CD8-positive, alpha-beta memory T cell (primary cell): Measurements from ENCODE around the gene RSU1. TPM values are rescaled to one million over a fixed set of nuclear protein-coding genes. Genes with fewer than 3 reads are reported as not detected.

Experiments
- CTCF ChIA-PET: fragments of 350-600 bp; sonication (Branson Sonifier 250); formaldehyde crosslinking; loops from one replicate; lab custom pipeline; 2021; ENCODE audit warnings: antibody characterized with exemption; lab: Charles Lee
- POLR2A ChIA-PET: fragments of 350-600 bp; sonication (Branson Sonifier 250); formaldehyde crosslinking; loops from one replicate; lab custom pipeline; 2021; ENCODE audit warnings: antibody characterized with exemption; lab: Charles Lee
- DNase-seq, 5 donors: peaks; one replicate each; pipeline versions ENCODE4 v3.0.0 to v3.0.0-alpha.2; 2020 to 2022; ENCODE audit warnings: mixed read lengths in 1 of 5
- H3K27ac ChIP-seq: one replicate; pipeline ENCODE4 v1.7.0; 2013; ENCODE audit warnings: low read depth, mild to moderate bottlenecking, low read length, moderate library complexity
- H3K27me3 ChIP-seq: 2 replicates; pipeline ENCODE4 v1.7.0; 2013; ENCODE audit warnings: low read length, mild to moderate bottlenecking; ENCODE audit not compliant: insufficient read depth, poor library complexity, severe bottlenecking
- H3K36me3 ChIP-seq: 2 replicates; pipeline ENCODE4 v1.7.0; 2013; ENCODE audit warnings: mild to moderate bottlenecking, low read length, moderate library complexity; ENCODE audit not compliant: insufficient read depth
- H3K4me1 ChIP-seq: 2 replicates; pipeline ENCODE4 v1.7.0; 2013; ENCODE audit warnings: mild to moderate bottlenecking, low read length, moderate library complexity; ENCODE audit not compliant: insufficient read depth
- H3K4me3 ChIP-seq: 2 replicates; pipeline ENCODE4 v1.7.0; 2013; ENCODE audit warnings: mild to moderate bottlenecking, low read length
- H3K9me3 ChIP-seq: 2 replicates; pipeline ENCODE4 v1.7.0; 2013; ENCODE audit warnings: mild to moderate bottlenecking, low read length
- H3K27ac Mint-ChIP-seq, 8 donors: one replicate each; pipeline ENCODE4 v1.8.0; 2020 to 2021; ENCODE audit warnings: mixed read lengths in 8 of 8, mild to moderate bottlenecking in 6 of 8, inconsistent platforms in 3 of 8, moderate library complexity in 3 of 8
- H3K27me3 Mint-ChIP-seq, 2 donors: one replicate each; pipeline ENCODE4 v1.8.0; 2020 to 2021; ENCODE audit warnings: mixed read lengths in 2 of 2, mild to moderate bottlenecking in 1 of 2, moderate library complexity in 1 of 2
- H3K36me3 Mint-ChIP-seq, 3 donors: one replicate each; pipeline ENCODE4 v1.8.0; 2020 to 2021; ENCODE audit warnings: mixed read lengths in 3 of 3, inconsistent platforms in 1 of 3, mild to moderate bottlenecking in 1 of 3
- H3K4me1 Mint-ChIP-seq, 3 donors: one replicate each; pipeline ENCODE4 v1.8.0; 2020 to 2021; ENCODE audit warnings: mixed read lengths in 3 of 3, inconsistent platforms in 1 of 3, mild to moderate bottlenecking in 1 of 3
- H3K4me3 Mint-ChIP-seq, 7 donors: one replicate each; pipeline ENCODE4 v1.8.0; 2020 to 2021; ENCODE audit warnings: mixed read lengths in 7 of 7, mild to moderate bottlenecking in 6 of 7, moderate library complexity in 4 of 7, inconsistent platforms in 2 of 7
- H3K9me3 Mint-ChIP-seq, 5 donors: one replicate each; pipeline ENCODE4 v1.8.0; 2020 to 2022; ENCODE audit warnings: mixed read lengths in 5 of 5, mild to moderate bottlenecking in 3 of 5, moderate library complexity in 2 of 5, inconsistent platforms in 1 of 5
- polyA plus RNA-seq: library from polyadenylated mRNA; unstranded; fragments of 300-500 nt; fragmentation: Illumina TruSeq; gene quantifications from one replicate; pipeline ENCODE4 v1.2.3, GENCODE V29; 2021
- total RNA-seq, 2 experiments: library from RNA; stranded (reverse); gene quantifications; one replicate each; pipeline ENCODE4 v1.2.3, GENCODE V29; 2021

The RSU1 gene
- total and polyA plus RNA-seq, 3 experiments from 2014 or later: 66.4 to 132 (median 68.5) TPM

- Mint-ChIP-seq H3K27ac (no peak overlapping the region), H3K36me3 (no peaks in the 10 kb centered on the region), H3K9me3 (peaks cover 0 to 9% (median 2%) of the 10 kb centered on the region in 5 donors), H3K27me3 (peaks cover 11 to 31% of the 10 kb centered on the region in 2 donors), H3K4me3 (no peak overlapping the region), H3K4me1 (peaks cover 0 to 3% (median 0%) of the 10 kb centered on the region in 3 donors)
- Histone ChIP-seq H3K4me1 (no peaks in the 10 kb centered on the region), H3K4me3 (no peak overlapping the region), H3K27ac (no peak overlapping the region), H3K9me3 (no peaks in the 10 kb centered on the region), H3K36me3 (no peaks in the 10 kb centered on the region), H3K27me3 (no peaks in the 10 kb centered on the region)
- no peak for DNase-seq
- ChIA-PET CTCF (interaction anchor here (0.8 kb wide), 1 partner anchor 85 kb away, joined by 3 read pairs; no protein-coding TSS in a partner anchor), POLR2A (no interaction called here)
Observed at GRCh38 chr10:16583382-16583781, 233.8 kb downstream of the RSU1 start.

- Histone ChIP-seq H3K27ac (no peak overlapping the region), H3K4me3 (no peak overlapping the region), H3K27me3 (no peaks in the 10 kb centered on the region), H3K4me1 (no peaks in the 10 kb centered on the region), H3K9me3 (no peaks in the 10 kb centered on the region), H3K36me3 (no peaks in the 10 kb centered on the region)
- Mint-ChIP-seq H3K4me1 (peaks cover 0 to under 1% (median 0%) of the 10 kb centered on the region in 3 donors), H3K4me3 (no peak overlapping the region), H3K9me3 (peaks cover 0 to 7% (median 2%) of the 10 kb centered on the region in 5 donors), H3K27ac (no peak overlapping the region), H3K27me3 (peaks cover 11 to 36% of the 10 kb centered on the region in 2 donors), H3K36me3 (no peaks in the 10 kb centered on the region)
- ChIA-PET POLR2A (no interaction called here), CTCF (no interaction called here)
- no peak for DNase-seq
Observed at GRCh38 chr10:16581202-16581601, 236.0 kb downstream of the RSU1 start.

- CTCF ChIA-PET: no interaction called here
- no peak overlapping the region for H3K4me3 ChIP-seq
- H3K27ac Mint-ChIP-seq: no peak overlapping the region
Observed at GRCh38 chr10:16570731-16571130, 246.5 kb downstream of the RSU1 start.

DNA sequence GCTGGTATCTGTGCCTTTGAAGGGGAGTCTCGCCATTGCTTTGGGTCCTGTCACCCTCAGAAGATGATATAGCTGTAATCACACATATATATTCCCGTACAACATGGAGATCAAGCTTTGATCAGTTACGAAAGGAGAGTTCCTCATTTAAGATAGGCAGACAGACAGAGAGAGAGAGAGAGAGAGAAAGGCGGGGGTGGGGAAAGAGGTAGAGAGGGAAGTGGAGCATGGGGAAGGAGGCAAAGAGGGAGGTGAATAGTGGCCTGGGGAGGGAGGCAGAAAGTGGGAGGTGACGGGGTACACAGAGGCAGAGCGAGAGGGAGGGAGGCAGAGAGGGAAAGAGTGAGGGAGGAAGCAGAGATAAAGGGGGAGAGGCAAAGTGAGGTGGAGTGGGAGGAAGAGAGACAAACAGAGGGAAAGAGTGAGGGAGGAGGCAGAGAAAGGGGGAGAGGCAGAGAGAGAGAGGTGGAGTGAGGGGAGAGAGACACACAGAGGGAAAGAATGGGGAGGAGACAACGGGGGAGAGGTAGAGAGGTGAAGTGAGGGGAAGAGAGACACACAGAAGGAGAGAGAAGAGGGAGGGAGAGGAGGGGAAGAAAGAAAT lies 250.9 kb downstream of the RSU1 start:
- CTCF ChIA-PET: no interaction called here
- POLR2A ChIA-PET: no interaction called here
- Histone ChIP-seq H3K4me1 (no peaks in the 10 kb centered on the region), H3K4me3 (no peak overlapping the region), H3K27ac (no peak overlapping the region), H3K36me3 (no peaks in the 10 kb centered on the region), H3K9me3 (no peaks in the 10 kb centered on the region), H3K27me3 (no peaks in the 10 kb centered on the region)
- Mint-ChIP-seq H3K9me3 (peaks cover 0 to 4% (median 1%) of the 10 kb centered on the region in 5 donors), H3K36me3 (peaks cover 0 to 3% (median 0%) of the 10 kb centered on the region in 3 donors), H3K4me3 (no peak overlapping the region), H3K27ac (no peak overlapping the region), H3K4me1 (peaks cover 4 to 7% (median 6%) of the 10 kb centered on the region in 3 donors), H3K27me3 (peaks cover 13 to 32% of the 10 kb centered on the region in 2 donors)
- DNase-seq: no peak

More at GRCh38 chr10:16570731-16571130, 246.5 kb downstream of the RSU1 start:
- Mint-ChIP-seq H3K27me3 (peaks cover 9 to 26% of the 10 kb centered on the region in 2 donors), H3K4me3 (peak overlapping the region in 3 of 7 donors; percentile 55 to 72 (median 65)), H3K9me3 (peaks cover 0 to 6% (median 0%) of the 10 kb centered on the region in 5 donors), H3K36me3 (no peaks in the 10 kb centered on the region), H3K4me1 (peaks cover 4 to 7% (median 6%) of the 10 kb centered on the region in 3 donors)
- Histone ChIP-seq H3K27ac (no peak overlapping the region), H3K27me3 (no peaks in the 10 kb centered on the region), H3K4me1 (no peaks in the 10 kb centered on the region), H3K9me3 (no peaks in the 10 kb centered on the region), H3K36me3 (no peaks in the 10 kb centered on the region)
- DNase-seq: no peak
- POLR2A ChIA-PET: no interaction called here

DNA sequence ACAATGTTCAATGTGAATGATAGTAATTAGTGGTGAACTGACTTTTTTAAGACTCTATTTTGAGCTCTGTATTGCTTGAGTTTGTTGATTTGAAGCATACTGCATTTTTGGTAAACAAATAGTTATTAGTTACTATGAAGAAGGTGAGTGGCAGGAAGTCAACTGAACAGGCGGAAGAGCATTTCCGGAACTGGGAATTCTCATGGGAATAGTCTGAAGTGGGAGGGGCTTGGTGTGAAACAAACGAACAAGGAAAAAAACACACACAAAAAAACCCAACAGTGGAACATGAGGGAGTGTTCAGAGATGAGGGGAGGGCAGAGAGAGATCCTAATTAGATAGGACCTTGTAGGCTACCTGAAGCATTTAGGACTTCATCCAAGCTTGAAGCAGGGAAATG lies 251.6 kb downstream of the RSU1 start:
- Mint-ChIP-seq H3K4me1 (peaks cover 2 to 3% (median 3%) of the 10 kb centered on the region in 3 donors), H3K27ac (peak overlapping the region in 1 of 8 donors; percentile 28), H3K9me3 (peaks cover 0 to 4% (median 1%) of the 10 kb centered on the region in 5 donors), H3K4me3 (no peak overlapping the region), H3K27me3 (peaks cover 9 to 35% of the 10 kb centered on the region in 2 donors), H3K36me3 (peaks cover 0 to 4% (median 0%) of the 10 kb centered on the region in 3 donors)
- no peak overlapping the region for H3K4me3 ChIP-seq
- H3K36me3 ChIP-seq: no peaks in the 10 kb centered on the region
- no peaks in the 10 kb centered on the region for H3K4me1 ChIP-seq
- CTCF ChIA-PET: no interaction called here
- DNase-seq: no peak
- no peaks in the 10 kb centered on the region for H3K27me3 ChIP-seq
- H3K27ac ChIP-seq: no peak overlapping the region
- POLR2A ChIA-PET: no interaction called here
- no peaks in the 10 kb centered on the region for H3K9me3 ChIP-seq

DNA sequence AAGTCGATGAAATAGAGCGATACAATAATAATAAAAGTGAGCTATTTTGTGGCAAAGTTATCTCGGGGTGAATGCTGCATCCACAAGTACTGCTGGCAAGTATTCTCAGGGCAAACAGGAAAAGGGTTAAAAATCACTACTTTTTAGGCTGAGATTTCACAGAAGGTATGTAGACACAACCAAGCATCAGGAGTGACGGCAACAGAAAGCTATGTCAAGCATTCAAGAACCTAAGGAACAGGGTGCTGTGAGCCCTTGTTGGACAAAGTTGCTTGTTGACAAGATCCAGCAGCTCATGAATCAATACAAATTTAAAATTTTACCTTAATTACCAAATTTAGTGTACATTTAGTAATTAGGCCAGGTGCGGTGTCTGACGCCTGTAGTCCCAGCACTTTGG lies 254.3 kb downstream of the RSU1 start:
- H3K27ac ChIP-seq: no peak overlapping the region
- no peaks in the 10 kb centered on the region for H3K36me3 ChIP-seq
- no peak overlapping the region for H3K4me3 ChIP-seq
- ChIA-PET CTCF (no interaction called here), POLR2A (no interaction called here)
- H3K27me3 Mint-ChIP-seq: peaks cover 23 to 56% of the 10 kb centered on the region in 2 donors
- H3K9me3 ChIP-seq: no peaks in the 10 kb centered on the region
- no peaks in the 10 kb centered on the region for H3K27me3 ChIP-seq
- H3K9me3 Mint-ChIP-seq: peaks cover 0 to 6% (median 2%) of the 10 kb centered on the region in 5 donors
- no peak overlapping the region for H3K27ac Mint-ChIP-seq
- no peak overlapping the region for H3K4me3 Mint-ChIP-seq
- DNase-seq: no peak
- no peaks in the 10 kb centered on the region for H3K4me1 Mint-ChIP-seq
- H3K4me1 ChIP-seq: no peaks in the 10 kb centered on the region
- peaks cover 0 to 7% (median 0%) of the 10 kb centered on the region in 3 donors for H3K36me3 Mint-ChIP-seq

DNA sequence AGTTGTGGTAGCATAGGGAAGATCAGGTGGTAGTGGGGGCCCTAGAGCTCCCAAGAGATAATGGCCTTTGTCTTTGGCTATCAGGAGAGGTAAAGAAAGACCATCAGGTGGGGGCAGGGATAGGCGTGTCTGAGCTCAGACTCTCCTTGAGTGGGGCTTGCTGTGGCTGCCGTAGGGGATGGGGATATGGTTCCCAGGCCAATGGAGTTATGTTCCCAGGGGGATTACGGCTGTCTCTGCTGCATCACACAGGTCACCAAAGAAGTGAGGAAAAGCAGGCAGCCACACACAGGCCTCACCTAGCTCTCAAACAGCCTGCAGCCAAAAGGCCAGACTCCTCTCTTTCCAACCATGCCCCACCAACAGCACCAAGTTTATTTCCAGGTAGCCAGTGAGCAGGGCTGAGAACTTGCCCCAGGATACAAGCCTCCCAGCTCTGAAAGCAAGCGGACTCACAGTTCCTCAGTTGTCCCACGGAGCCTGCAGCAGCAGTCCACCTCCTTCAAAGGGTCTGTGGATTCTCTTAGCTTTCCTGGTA lies 257.9 kb downstream of the RSU1 start:
- H3K4me1 Mint-ChIP-seq: no peaks in the 10 kb centered on the region
- H3K4me3 ChIP-seq: no peak overlapping the region
- peaks cover 0 to 6% (median 2%) of the 10 kb centered on the region in 5 donors for H3K9me3 Mint-ChIP-seq
- peaks cover 0 to 7% (median 0%) of the 10 kb centered on the region in 3 donors for H3K36me3 Mint-ChIP-seq
- no peak for DNase-seq
- ChIA-PET POLR2A (no interaction called here), CTCF (interaction anchor here (0.7 to 1.9 kb wide), 2 partner anchors 13 to 14 kb away, joined by 3 to 4 read pairs; no protein-coding TSS in a partner anchor)
- H3K9me3 ChIP-seq: no peaks in the 10 kb centered on the region
- no peak overlapping the region for H3K27ac Mint-ChIP-seq
- H3K27me3 ChIP-seq: no peaks in the 10 kb centered on the region
- no peak overlapping the region for H3K4me3 Mint-ChIP-seq
- peaks cover 18 to 70% of the 10 kb centered on the region in 2 donors for H3K27me3 Mint-ChIP-seq
- H3K36me3 ChIP-seq: no peaks in the 10 kb centered on the region
- no peak overlapping the region for H3K27ac ChIP-seq
- H3K4me1 ChIP-seq: no peaks in the 10 kb centered on the region

GRCh38 chr10:16547973-16548372 lies 269.3 kb downstream of the RSU1 start:
- POLR2A ChIA-PET: no interaction called here
- Mint-ChIP-seq H3K27me3 (peaks cover 6 to 32% of the 10 kb centered on the region in 2 donors), H3K4me3 (no peak overlapping the region), H3K9me3 (peaks cover 0 to 4% (median 0%) of the 10 kb centered on the region in 5 donors), H3K36me3 (no peaks in the 10 kb centered on the region), H3K4me1 (peaks cover 0 to 4% (median 2%) of the 10 kb centered on the region in 3 donors), H3K27ac (no peak overlapping the region)
- H3K9me3 ChIP-seq: no peaks in the 10 kb centered on the region
- CTCF ChIA-PET: no interaction called here
- H3K4me3 ChIP-seq: no peak overlapping the region
- no peaks in the 10 kb centered on the region for H3K36me3 ChIP-seq
- DNase-seq: no peak
- H3K4me1 ChIP-seq: no peaks in the 10 kb centered on the region
- H3K27me3 ChIP-seq: no peaks in the 10 kb centered on the region
- no peak overlapping the region for H3K27ac ChIP-seq
